Thyroid gland (tissue), 4 donors: ENCODE measurements around the gene LONP2. TPM values are rescaled to one million over a fixed set of nuclear protein-coding genes. Genes with fewer than 3 reads are reported as not detected.
"Not testable (repeated sequence)": the region's sequence is repeated elsewhere in the genome, so short reads cannot be mapped to it uniquely, and the experiment has no call there.

Experiments used
- DNase-seq, 2 donors: peaks; one replicate each; pipeline ENCODE4 v3.0.0-alpha.2; 2019
- H3K27ac ChIP-seq, 3 donors: fragments of 200-600 bp; sonication (generic); 1 replicate in 2 of 3; 2 replicates in 1 of 3; pipeline ENCODE4 v1.5.1; 2016 to 2019; ENCODE audit warnings: mild to moderate bottlenecking in 1 of 3, moderate library complexity in 1 of 3
- H3K27me3 ChIP-seq: fragments of 200-600 bp; sonication (generic); one replicate; pipeline ENCODE4 v1.5.1; 2019
- H3K36me3 ChIP-seq, 2 donors: fragments of 200-600 bp; sonication (generic); one replicate each; pipeline ENCODE4 v1.5.1; 2016 to 2019
- H3K4me1 ChIP-seq, 2 donors: fragments of 200-600 bp; sonication (generic); one replicate each; pipeline ENCODE4 v1.5.1; 2017 to 2019
- H3K4me3 ChIP-seq, 3 donors: fragments of 200-600 bp; sonication (generic); replicated peaks in 1 of 3; 1 replicate in 2 of 3; 2 replicates in 1 of 3; pipeline ENCODE4 v1.5.1; 2016; ENCODE audit warnings: mild to moderate bottlenecking in 1 of 3
- H3K9me3 ChIP-seq: fragments of 200-600 bp; sonication (generic); one replicate; pipeline ENCODE4 v1.5.1; 2017
- CTCF ChIP-seq, 6 experiments: fragments of 200-600 bp in 3 of 6; fragments of 450-650 bp in 3 of 6; sonication (generic) in 3 of 6; IDR thresholded peaks; one replicate each; pipeline ENCODE4 v1.5.1; 2016 to 2019; ENCODE audit warnings: antibody characterized with exemption in 6 of 6, mild to moderate bottlenecking in 2 of 6, inconsistent platforms in 1 of 6, moderate library complexity in 1 of 6
- POLR2A ChIP-seq, 2 donors: fragments of 450-650 bp; IDR thresholded peaks; one replicate each; pipeline ENCODE4 v1.6.1; 2017; ENCODE audit warnings: antibody characterized with exemption in 2 of 2, mild to moderate bottlenecking in 2 of 2, moderate library complexity in 1 of 2
- WGBS, 2 donors: methylation state at CpG; one replicate each; pipeline ENCODE4 v1.1.5; 2017; 5-methylcytosine and 5-hydroxymethylcytosine counted together
- intact Hi-C: fragments of 100-400 bp; cut with DNase I; formaldehyde crosslinking; loops from one replicate; pipeline ENCODE4 v1.15.1; 2023
- total RNA-seq, 4 donors: library from RNA; depleted of rRNA; stranded (reverse); fragments of >200 nt; gene quantifications; one replicate each; pipeline ENCODE4 v1.2.3, GENCODE V29; 2016

The LONP2 gene
- total RNA-seq, 4 donors from 2014 or later = 108 to 124 (median 116) TPM

GRCh38 chr16:48235556-48236136 lies 8.5 kb upstream of the LONP2 start:
- Histone ChIP-seq H3K27me3 (no peaks in the 10 kb centered on the region), H3K4me3 (no peak overlapping the region), H3K36me3 (no peaks in the 10 kb centered on the region), H3K4me1 (no peaks in the 10 kb centered on the region), H3K9me3 (no peaks in the 10 kb centered on the region), H3K27ac (no peak overlapping the region)
- intact Hi-C loops = loop anchor here (10.0 kb wide), 1 partner anchor 299 kb away; no protein-coding TSS in a partner anchor
- WGBS, 2 donors = 74 to 79% methylated on average over 6 of the region's 6 CpGs
- no peak for TF ChIP-seq POLR2A (IDR thresholded peaks at IDR 0.05)
- no peak for TF ChIP-seq CTCF (IDR thresholded peaks at IDR 0.05)
- DNase-seq = no peak

- WGBS, 2 donors = 89 to 90% methylated on average over 1 of the region's 1 CpG
Observed at GRCh38 chr16:48236286-48236685, 7.8 kb upstream of the LONP2 start.

GRCh38 chr16:48240147-48240546 lies 4.0 kb upstream of the LONP2 start:
- 94 to 99% methylated on average over 3 of the region's 3 CpGs for WGBS, 2 donors
- intact Hi-C loops, H3K27me3 ChIP-seq: not testable (repeated sequence)

More at GRCh38 chr16:48236286-48236685, 7.8 kb upstream of the LONP2 start:
- Histone ChIP-seq H3K27me3 (no peaks in the 10 kb centered on the region), H3K4me1 (no peaks in the 10 kb centered on the region), H3K9me3 (no peaks in the 10 kb centered on the region), H3K27ac (no peak overlapping the region), H3K36me3 (no peaks in the 10 kb centered on the region), H3K4me3 (no peak overlapping the region)
- no peak for DNase-seq
- TF ChIP-seq POLR2A (IDR thresholded peaks at IDR 0.05) (no peak), CTCF (IDR thresholded peaks at IDR 0.05) (no peak)
- intact Hi-C loops = loop anchor here (10.0 kb wide), 1 partner anchor 299 kb away; no protein-coding TSS in a partner anchor

GRCh38 chr16:48244863-48245195 lies 729 bp downstream of the LONP2 start:
- H3K4me3 ChIP-seq = peak overlapping the region; percentile 80 to 94 (median 81)
- no peak for TF ChIP-seq CTCF (IDR thresholded peaks at IDR 0.05)
- TF ChIP-seq POLR2A (IDR thresholded peaks at IDR 0.05) = no peak
- H3K36me3 ChIP-seq = no peaks in the 10 kb centered on the region
- H3K27ac ChIP-seq = peak overlapping the region; percentile 84 to 87 (median 87)
- no peak for DNase-seq
- H3K9me3 ChIP-seq = no peaks in the 10 kb centered on the region
- H3K27me3 ChIP-seq = no peaks in the 10 kb centered on the region
- H3K4me1 ChIP-seq = peaks cover 32 to 40% of the 10 kb centered on the region in 2 donors
- 3 to 4% methylated on average over 8 of the region's 8 CpGs for WGBS, 2 donors
- intact Hi-C loops = no loop called here

More at GRCh38 chr16:48240147-48240546, 4.0 kb upstream of the LONP2 start:
- H3K27ac ChIP-seq, H3K4me1 ChIP-seq, DNase-seq, H3K36me3 ChIP-seq, H3K9me3 ChIP-seq, H3K4me3 ChIP-seq: not testable (repeated sequence)

GRCh38 chr16:48246066-48246465 lies 2.0 kb downstream of the LONP2 start:
- WGBS, 2 donors = 5 to 17% methylated on average over 2 of the region's 2 CpGs
- Histone ChIP-seq H3K9me3 (no peaks in the 10 kb centered on the region), H3K36me3 (no peaks in the 10 kb centered on the region), H3K27ac (peak overlapping the region; percentile 84 to 87 (median 87)), H3K27me3 (no peaks in the 10 kb centered on the region), H3K4me1 (peaks cover 37 to 40% of the 10 kb centered on the region in 2 donors), H3K4me3 (peak overlapping the region in 2 of 3 donors; percentile 10 to 12)
- intact Hi-C loops = no loop called here
- no peak for DNase-seq
- no peak for TF ChIP-seq POLR2A (IDR thresholded peaks at IDR 0.05)
- TF ChIP-seq CTCF (IDR thresholded peaks at IDR 0.05) = no peak
